ENCODE results near the gene LDAH.

GRCh38 chr2:20647211-20647610, 175.7 kb downstream of the LDAH start:
- TF ChIP-seq RFX5 (IDR thresholded peaks at IDR 0.05) (no peak), MYC (IDR thresholded peaks at IDR 0.05; ENCODE audit: borderline replicate concordance, low read length) (no peak), CTCF (IDR thresholded peaks at IDR 0.05) (no peak), POLR2A (IDR thresholded peaks at IDR 0.05; ENCODE audit: low read length) (no peak)

Measured in A549 (cell line).